BLaER1 (cell line): ENCODE measurements around the gene USH2A.

Experiments
- H3K27ac ChIP-seq: shearing (Covaris generic); formaldehyde crosslinking; 2 replicates; pipeline ENCODE4 v1.8.1; 2022
- H3K27me3 ChIP-seq: shearing (Covaris generic); formaldehyde crosslinking; 2 replicates; pipeline ENCODE4 v1.8.1; 2022
- H3K36me3 ChIP-seq: shearing (Covaris generic); formaldehyde crosslinking; 2 replicates; pipeline ENCODE4 v1.8.1; 2022
- H3K4me1 ChIP-seq: shearing (Covaris generic); formaldehyde crosslinking; 2 replicates; pipeline ENCODE4 v1.8.1; 2022
- H3K4me2 ChIP-seq: shearing (Covaris generic); formaldehyde crosslinking; 2 replicates; pipeline ENCODE4 v1.8.1; 2022
- H3K4me3 ChIP-seq: shearing (Covaris generic); formaldehyde crosslinking; 2 replicates; pipeline ENCODE4 v1.8.1; 2022
- H3K9ac ChIP-seq: shearing (Covaris generic); formaldehyde crosslinking; 2 replicates; pipeline ENCODE4 v1.8.1; 2022
- H3K9me3 ChIP-seq: shearing (Covaris generic); formaldehyde crosslinking; 2 replicates; pipeline ENCODE4 v1.8.1; 2022
- H4K20me1 ChIP-seq: shearing (Covaris generic); formaldehyde crosslinking; 2 replicates; pipeline ENCODE4 v1.8.1; 2022
- Cebpa-rat ChIP-seq: shearing (Covaris generic); IDR thresholded peaks from 2 replicates; pipeline ENCODE4 v1.8.1; 2022

The USH2A gene

DNA sequence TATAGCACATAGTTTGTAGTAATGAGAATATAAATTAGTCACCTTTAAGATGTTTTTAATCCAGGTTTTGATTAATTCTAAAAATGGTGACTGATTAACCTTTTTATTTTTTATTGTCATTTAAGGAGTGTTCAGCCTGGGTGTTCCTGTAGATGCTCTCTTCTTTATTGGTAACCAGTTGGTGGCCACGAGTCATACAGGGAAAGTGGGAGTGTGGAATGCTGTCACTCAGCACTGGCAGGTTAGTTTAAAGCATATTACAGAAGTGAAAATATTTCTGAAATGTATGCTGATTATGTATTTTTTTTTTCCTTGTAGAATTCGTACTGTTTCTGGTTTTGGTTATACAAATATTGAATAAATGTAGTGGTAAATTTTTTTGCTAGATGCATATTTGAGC lies 828.0 kb downstream of the USH2A start:
- no peak overlapping the region for H3K27ac ChIP-seq
- peaks cover 9% of the 10 kb centered on the region; the same call in 1 of the 2 replicates for H3K4me1 ChIP-seq
- H4K20me1 ChIP-seq: no peaks in the 10 kb centered on the region
- H3K36me3 ChIP-seq: peaks cover 68% of the 10 kb centered on the region
- no peaks in the 10 kb centered on the region for H3K27me3 ChIP-seq
- no peak overlapping the region for H3K4me3 ChIP-seq
- no peak overlapping the region for H3K4me2 ChIP-seq
- TF ChIP-seq Cebpa-rat: no peak
- H3K9ac ChIP-seq: no peak overlapping the region
- H3K9me3 ChIP-seq: no peaks in the 10 kb centered on the region

GRCh38 chr1:215594640-215595039 lies 828.6 kb downstream of the USH2A start:
- Histone ChIP-seq H3K9ac (no peak overlapping the region), H3K4me3 (no peak overlapping the region), H3K9me3 (0 out of 2 replicates have a peak, but pooled peaks cover under 1% of the 10 kb centered on the region), H3K4me2 (no peak overlapping the region), H3K36me3 (peaks cover 69% of the 10 kb centered on the region), H4K20me1 (no peaks in the 10 kb centered on the region), H3K4me1 (peaks cover 3% of the 10 kb centered on the region; the same call in 1 of the 2 replicates), H3K27me3 (no peaks in the 10 kb centered on the region), H3K27ac (no peak overlapping the region)
- TF ChIP-seq Cebpa-rat: no peak

DNA sequence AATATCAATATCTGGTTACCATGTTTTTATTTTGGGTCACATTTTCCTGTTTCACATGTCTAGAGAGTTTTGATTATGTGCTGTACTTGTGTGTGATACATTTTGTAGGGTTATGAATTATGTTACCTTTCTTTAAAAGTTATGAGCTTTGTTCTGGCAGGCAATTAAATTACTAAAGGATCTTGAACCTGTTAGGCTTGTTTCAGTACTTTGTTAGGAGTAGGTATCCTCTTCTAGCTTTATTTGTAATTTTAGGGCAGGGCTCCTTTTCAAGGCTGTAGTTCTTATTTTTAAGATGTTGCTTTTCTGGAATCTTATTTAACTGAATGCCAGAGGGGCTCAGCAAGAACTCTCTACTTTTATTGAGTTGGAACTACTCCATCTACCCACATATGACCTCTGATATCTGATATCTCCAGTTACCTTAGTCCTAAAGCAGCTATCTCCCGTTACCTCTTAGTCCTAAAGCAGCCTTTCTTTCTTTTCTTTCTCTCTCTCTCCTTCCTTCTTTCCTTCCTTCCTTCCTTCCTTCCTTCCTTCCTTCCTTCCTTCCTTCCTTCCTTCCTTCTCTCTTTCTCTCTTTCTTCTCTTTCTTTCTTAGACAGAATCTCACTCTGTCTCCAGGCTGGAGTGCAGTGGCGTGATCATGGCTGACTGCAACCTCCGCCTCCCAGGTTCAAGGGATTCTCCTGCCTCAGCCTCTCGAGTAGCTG lies 832.3 kb downstream of the USH2A start:
- no peaks in the 10 kb centered on the region for H3K27me3 ChIP-seq
- no peaks in the 10 kb centered on the region for H3K4me1 ChIP-seq
- H3K4me2 ChIP-seq: no peak overlapping the region
- H3K4me3 ChIP-seq: no peak overlapping the region
- H3K9me3 ChIP-seq: peaks cover 2% of the 10 kb centered on the region; the same call in 1 of the 2 replicates
- no peaks in the 10 kb centered on the region for H4K20me1 ChIP-seq
- H3K36me3 ChIP-seq: peaks cover 78% of the 10 kb centered on the region
- H3K9ac ChIP-seq: no peak overlapping the region
- no peak for TF ChIP-seq Cebpa-rat
- H3K27ac ChIP-seq: no peak overlapping the region

DNA sequence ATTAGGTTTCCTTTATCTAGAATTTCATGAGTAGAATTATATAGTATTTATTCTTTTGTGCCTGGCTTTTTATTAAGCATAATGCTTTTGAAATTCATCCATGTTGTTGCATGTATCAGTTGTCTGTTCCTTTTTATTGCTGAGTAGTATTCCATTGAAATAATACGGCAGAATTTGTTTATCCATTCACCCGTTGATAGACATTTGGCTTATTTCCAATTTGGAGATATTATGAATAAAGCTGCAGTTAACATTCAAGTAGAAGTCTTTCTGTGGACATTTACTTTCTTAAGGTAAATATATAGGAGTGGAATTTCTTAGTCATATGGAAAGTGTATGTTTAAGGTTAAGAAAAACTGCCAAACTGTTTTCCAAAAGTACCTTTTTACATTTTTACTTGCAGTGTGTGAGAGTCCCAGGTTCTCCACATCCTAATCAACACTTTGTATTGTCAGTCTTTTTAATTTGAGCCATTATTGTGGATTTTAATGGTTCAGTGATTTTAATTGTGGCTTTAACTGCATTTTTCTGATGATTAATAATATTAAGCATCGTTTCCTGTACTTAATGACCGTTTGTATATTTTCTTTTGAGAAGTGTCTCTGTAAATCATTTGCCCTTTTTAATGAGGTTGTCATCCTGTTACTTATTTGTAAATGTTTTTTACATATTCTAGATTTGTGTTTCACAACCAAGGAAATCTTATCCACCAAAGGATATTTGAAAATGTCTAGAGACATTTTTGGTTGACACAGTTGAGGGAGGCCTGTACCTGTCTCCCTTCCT lies 833.4 kb downstream of the USH2A start:
- Histone ChIP-seq H3K4me3 (no peak overlapping the region), H3K27ac (no peak overlapping the region), H4K20me1 (no peaks in the 10 kb centered on the region), H3K9ac (no peak overlapping the region), H3K36me3 (peaks cover 70% of the 10 kb centered on the region), H3K9me3 (peaks cover 4% of the 10 kb centered on the region), H3K4me1 (no peaks in the 10 kb centered on the region), H3K27me3 (no peaks in the 10 kb centered on the region), H3K4me2 (no peak overlapping the region)
- no peak for TF ChIP-seq Cebpa-rat

- no peak overlapping the region for H3K4me3 ChIP-seq
- H3K27me3 ChIP-seq: no peaks in the 10 kb centered on the region
- no peak overlapping the region for H3K27ac ChIP-seq
- no peak overlapping the region for H3K4me2 ChIP-seq
- no peaks in the 10 kb centered on the region for H4K20me1 ChIP-seq
- H3K36me3 ChIP-seq: peaks cover 84% of the 10 kb centered on the region
- TF ChIP-seq Cebpa-rat: no peak
- no peaks in the 10 kb centered on the region for H3K4me1 ChIP-seq
- peaks cover 18% of the 10 kb centered on the region for H3K9me3 ChIP-seq
- no peak overlapping the region for H3K9ac ChIP-seq
These were observed 838.9 kb downstream of the USH2A start for GRCh38 chr1:215584389-215584788.

DNA sequence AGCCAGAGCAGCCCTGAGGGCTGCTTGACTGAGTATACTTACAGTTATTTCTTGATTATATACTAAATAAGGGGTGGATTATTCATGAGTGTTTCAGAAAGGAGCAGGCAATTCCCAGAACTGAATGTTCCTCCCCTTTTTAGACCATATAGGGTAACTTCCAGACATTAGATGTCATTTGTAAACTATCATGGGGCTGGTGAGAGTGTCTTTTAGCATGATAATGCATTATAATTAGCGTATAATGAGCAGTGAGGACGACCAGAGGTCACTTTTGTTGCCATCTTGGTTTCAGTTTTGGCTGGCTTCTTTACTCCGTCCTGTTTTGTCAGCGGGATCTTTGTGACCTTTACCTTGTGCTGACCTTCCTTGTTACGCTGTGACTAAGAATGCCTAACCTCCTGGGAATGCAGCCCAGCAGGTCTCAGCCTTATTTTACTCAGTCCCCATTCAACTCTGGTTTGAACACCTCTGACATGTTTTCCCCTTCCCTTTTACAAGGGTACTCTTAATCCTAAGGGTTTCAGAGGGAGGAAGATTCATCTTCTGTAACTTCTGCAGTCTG lies 840.0 kb downstream of the USH2A start:
- Histone ChIP-seq H4K20me1 (no peaks in the 10 kb centered on the region), H3K9ac (no peak overlapping the region), H3K27ac (no peak overlapping the region), H3K9me3 (peaks cover 18% of the 10 kb centered on the region), H3K36me3 (peaks cover 82% of the 10 kb centered on the region), H3K27me3 (no peaks in the 10 kb centered on the region), H3K4me3 (no peak overlapping the region), H3K4me2 (no peak overlapping the region), H3K4me1 (no peaks in the 10 kb centered on the region)
- no peak for TF ChIP-seq Cebpa-rat

DNA sequence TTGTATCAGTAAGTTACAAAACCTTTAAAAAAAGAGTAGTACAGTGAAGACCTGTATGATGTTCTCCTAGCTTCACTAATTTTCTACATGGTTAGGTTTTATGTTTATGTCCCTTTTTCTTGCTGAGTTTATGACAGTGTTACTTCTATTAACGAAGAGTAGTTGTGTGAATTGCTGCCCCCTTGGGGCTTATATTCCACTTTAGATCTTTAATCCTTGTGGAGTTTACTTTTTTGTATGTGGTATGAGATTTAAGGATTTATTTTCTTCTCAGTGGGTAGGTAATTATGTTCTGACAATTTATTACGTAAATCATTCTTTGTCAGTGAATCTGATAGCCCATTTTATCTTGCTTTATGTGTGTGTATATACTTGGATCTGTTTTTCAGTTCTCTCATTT lies 841.4 kb downstream of the USH2A start:
- no peaks in the 10 kb centered on the region for H4K20me1 ChIP-seq
- no peaks in the 10 kb centered on the region for H3K4me1 ChIP-seq
- no peak for TF ChIP-seq Cebpa-rat
- H3K36me3 ChIP-seq: peaks cover 84% of the 10 kb centered on the region
- H3K9ac ChIP-seq: no peak overlapping the region
- no peak overlapping the region for H3K4me2 ChIP-seq
- no peaks in the 10 kb centered on the region for H3K27me3 ChIP-seq
- H3K27ac ChIP-seq: no peak overlapping the region
- H3K9me3 ChIP-seq: peaks cover 18% of the 10 kb centered on the region
- H3K4me3 ChIP-seq: no peak overlapping the region
